HepG2 (cell line): Measurements from ENCODE around the gene KMT5C.

ENCODE experiments used
- NFE2 ChIP-seq: sonication (generic); formaldehyde crosslinking; IDR thresholded peaks from 2 replicates; pipeline ENCODE4 v1.4.0; 2020; ENCODE audit warnings: missing genetic modification reagents
- ZNF446 ChIP-seq: sonication (generic); formaldehyde crosslinking; IDR thresholded peaks from 2 replicates; pipeline ENCODE4 v1.5.0; 2020; ENCODE audit warnings: mild to moderate bottlenecking, missing genetic modification reagents

- TF ChIP-seq ZNF446 (CRISPR knock-in tag) (no peak), NFE2 (CRISPR knock-in tag) (no peak)
Observed at GRCh38 chr19:55322204-55322885, 17.3 kb upstream of the KMT5C start.
